Stimulated activated CD8-positive, alpha-beta memory T cell treated with anti-CD3 and anti-CD28 coated beads, Interleukin-7, amount 100 ng/mL, for 4 hours (primary cell): Measurements from ENCODE around the gene TBCA.
"Not testable (repeated sequence)": the region's sequence is repeated elsewhere in the genome, so short reads cannot be mapped to it uniquely, and the experiment has no call there.

ENCODE experiments used
- DNase-seq, 2 donors: peaks; one replicate each; pipeline ENCODE4 v3.0.0-alpha.2; 2020; ENCODE audit warnings: low read depth in 2 of 2

TBCA gene

GRCh38 chr5:77709993-77710685 lies 66.0 kb downstream of the TBCA start:
- no peak for DNase-seq

GRCh38 chr5:77709340-77709739 lies 66.8 kb downstream of the TBCA start:
- DNase-seq, result no peak

- DNase-seq, result no peak
These were observed 68.3 kb downstream of the TBCA start for GRCh38 chr5:77707791-77708190.

- DNase-seq, result not testable (repeated sequence)
These were observed 76.6 kb downstream of the TBCA start for GRCh38 chr5:77699569-77699968.

- DNase-seq, result no peak
These were observed 77.2 kb downstream of the TBCA start for GRCh38 chr5:77698920-77699319.

- no peak for DNase-seq
These were observed 78.4 kb downstream of the TBCA start for GRCh38 chr5:77697692-77698091.

- no peak for DNase-seq
These were observed 80.0 kb downstream of the TBCA start for GRCh38 chr5:77696120-77696519.

- DNase-seq, result no peak
These were observed 82.2 kb downstream of the TBCA start for GRCh38 chr5:77693913-77694312.

GRCh38 chr5:77683171-77683732 lies 92.9 kb downstream of the TBCA start:
- DNase-seq, result no peak

- DNase-seq, result no peak
These were observed 105.6 kb downstream of the TBCA start for GRCh38 chr5:77670526-77670925.

GRCh38 chr5:77669677-77670076 lies 106.5 kb downstream of the TBCA start:
- no peak for DNase-seq

GRCh38 chr5:77663090-77663863 lies 112.9 kb downstream of the TBCA start:
- no peak for DNase-seq

GRCh38 chr5:77662635-77663034 lies 113.5 kb downstream of the TBCA start:
- DNase-seq, result no peak

- no peak for DNase-seq
These were observed 117.5 kb downstream of the TBCA start for GRCh38 chr5:77658662-77659061.

- no peak for DNase-seq
These were observed 124.8 kb downstream of the TBCA start for GRCh38 chr5:77651343-77651742.

- no peak for DNase-seq
These were observed 125.5 kb downstream of the TBCA start for GRCh38 chr5:77650686-77651085.

- no peak for DNase-seq
These were observed 126.4 kb downstream of the TBCA start for GRCh38 chr5:77649776-77650175.

GRCh38 chr5:77645995-77646639 lies 130.0 kb downstream of the TBCA start:
- no peak for DNase-seq

- DNase-seq, result no peak
These were observed 130.8 kb downstream of the TBCA start for GRCh38 chr5:77645158-77645994.

- no peak for DNase-seq
These were observed 131.6 kb downstream of the TBCA start for GRCh38 chr5:77644371-77645157.
